GM19438 (cell line): ENCODE measurements around the gene PLPP2.

ENCODE experiments used
- ATAC-seq: cut with Tn5 transposase; IDR thresholded peaks from one replicate; pipeline ENCODE4 v1.9.1; 2021; ENCODE audit warnings: low read depth; ENCODE audit not compliant: unreplicated experiment

Gene PLPP2

DNA sequence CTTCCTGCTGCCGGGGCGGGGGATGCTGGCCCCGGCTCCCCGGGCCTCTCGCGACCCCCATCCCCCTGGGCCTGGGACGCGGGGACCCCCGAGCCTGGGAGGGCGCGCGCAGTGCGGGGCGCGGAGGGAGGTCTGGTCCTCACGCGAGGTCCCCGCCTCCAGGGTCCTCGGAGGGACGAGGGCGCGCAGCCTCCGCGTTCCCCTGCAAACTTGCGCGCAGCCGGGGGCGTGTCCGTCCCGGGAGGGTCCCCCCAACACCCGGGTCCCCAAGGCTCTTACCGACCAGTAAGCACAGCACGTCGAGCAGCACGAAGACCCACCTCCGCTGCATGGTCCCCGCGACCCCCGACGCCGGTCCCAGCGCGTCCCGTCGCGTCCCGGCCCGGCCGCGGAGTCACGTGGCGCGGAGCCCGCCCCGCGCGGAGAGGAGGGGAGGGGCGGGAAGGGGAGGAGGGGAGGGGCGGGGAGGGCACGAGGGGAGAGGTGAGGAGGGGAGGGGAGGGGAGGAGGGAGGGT is at the start of gene PLPP2:
TSS of gene PLPP2 (minus strand) at position 398 of the 516 bp plus-strand sequence. CDS start at position 331, 67 bp downstream.
- no peak for ATAC-seq

DNA sequence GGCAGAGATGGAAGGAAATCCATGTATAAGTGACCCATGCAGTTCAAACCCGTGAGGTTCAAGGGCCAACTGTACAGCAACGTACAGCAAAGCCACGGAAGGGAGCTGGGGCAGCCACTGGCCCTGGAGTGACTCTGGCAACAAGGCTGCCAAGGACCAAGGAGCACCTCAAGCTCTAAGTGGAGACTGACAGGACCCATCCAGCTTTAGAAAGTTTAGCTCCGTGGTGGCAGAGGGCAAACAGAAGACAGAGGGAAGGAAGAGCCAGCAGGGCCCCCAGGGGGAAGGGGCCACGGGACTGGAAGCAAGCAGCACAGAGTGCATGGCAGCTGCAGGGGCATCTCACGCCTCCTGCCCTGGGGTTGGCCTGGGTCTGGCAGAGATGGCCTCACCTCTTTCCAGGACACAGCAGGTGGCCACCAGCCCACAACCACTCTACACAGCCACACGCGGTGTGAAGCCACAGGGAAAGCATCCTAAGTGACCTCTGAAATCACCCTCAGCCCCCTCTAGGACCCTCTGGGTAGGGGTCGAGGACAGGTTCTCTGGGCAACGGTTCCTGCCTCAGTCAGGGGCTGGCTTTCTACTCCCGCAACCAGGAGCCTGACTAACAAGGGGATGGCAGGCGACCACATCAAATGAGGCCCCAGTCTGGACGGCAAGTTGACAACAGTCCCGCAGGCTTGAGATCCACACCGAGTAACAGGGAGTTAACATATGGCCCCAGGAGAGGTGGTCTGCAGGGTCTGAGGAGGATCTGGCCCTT is 49.6 kb upstream of the PLPP2 start:
- no peak for ATAC-seq

DNA sequence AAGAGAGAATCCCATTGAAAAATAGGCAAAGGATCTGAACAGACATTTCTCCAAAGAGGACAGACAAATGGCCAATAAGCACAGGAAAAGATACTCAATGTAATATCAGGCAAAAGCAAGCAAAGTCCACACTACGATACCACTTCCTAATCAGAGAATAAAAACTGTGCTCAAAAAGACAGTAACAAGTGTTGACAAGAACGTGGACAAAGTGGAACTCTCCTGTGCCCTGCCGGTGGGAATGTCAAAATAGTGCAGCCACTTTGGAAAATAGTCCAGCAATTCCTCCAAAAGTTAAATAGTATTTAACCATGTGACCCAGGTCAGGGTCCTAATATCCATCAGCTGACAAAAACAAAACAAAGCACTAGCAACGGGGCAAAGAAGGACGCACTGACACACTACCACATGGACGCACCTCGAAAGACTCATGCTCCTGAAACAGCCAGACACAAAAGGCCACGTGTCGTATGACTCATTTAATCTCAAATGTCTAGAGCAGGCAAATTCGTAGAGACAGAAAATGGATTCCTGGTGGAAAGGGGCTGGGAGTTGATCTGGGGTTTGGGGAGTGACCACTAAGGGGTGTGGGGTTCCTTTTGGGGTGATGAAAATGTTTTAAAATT is 48.2 kb upstream of the PLPP2 start:
- no peak for ATAC-seq

DNA sequence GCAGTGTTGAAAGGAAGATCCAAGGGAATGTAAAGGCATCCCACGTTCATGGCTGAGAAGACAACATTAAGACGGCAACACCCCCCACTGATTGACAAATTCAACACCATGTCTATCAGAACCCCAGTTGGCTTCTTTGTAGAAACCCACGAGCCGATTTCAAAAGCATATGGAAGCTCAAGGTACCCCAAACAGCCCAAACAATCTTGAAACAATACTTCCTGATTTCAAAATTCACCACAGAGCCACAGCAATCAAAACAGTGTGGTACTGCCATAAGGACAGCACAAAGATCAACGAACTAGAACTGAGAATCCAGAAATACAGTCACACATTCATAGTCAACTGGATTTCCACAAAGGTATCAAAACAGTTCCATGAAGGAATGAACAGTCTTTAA is 47.2 kb upstream of the PLPP2 start:
- no peak for ATAC-seq

GRCh38 chr19:336067-336614 is 44.9 kb upstream of the PLPP2 start:
- no peak for ATAC-seq

- ATAC-seq: no peak
Measured at GRCh38 chr19:335486-336066, 44.4 kb upstream of the PLPP2 start.

DNA sequence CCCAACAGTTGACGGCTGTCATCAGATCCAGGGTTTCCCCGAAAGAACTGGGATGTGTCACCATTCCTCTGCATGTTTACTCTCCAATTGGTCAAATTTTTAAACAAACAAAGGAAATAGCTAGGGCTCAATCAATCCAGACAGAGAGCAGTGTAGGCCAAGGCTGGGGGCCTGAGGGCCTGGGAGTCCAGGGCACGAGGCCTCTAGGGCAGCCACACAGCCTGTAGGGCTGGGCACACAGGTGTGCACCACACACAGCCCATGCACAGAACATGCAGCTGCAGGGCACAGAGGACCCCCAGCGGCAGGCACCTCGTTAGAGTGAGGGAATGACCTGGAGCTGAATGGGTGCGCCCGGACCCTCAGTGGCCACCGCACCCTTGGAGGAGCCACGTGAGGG is 43.9 kb upstream of the PLPP2 start:
- ATAC-seq: no peak

- ATAC-seq: no peak
Measured at GRCh38 chr19:334296-335071, 43.3 kb upstream of the PLPP2 start.

DNA sequence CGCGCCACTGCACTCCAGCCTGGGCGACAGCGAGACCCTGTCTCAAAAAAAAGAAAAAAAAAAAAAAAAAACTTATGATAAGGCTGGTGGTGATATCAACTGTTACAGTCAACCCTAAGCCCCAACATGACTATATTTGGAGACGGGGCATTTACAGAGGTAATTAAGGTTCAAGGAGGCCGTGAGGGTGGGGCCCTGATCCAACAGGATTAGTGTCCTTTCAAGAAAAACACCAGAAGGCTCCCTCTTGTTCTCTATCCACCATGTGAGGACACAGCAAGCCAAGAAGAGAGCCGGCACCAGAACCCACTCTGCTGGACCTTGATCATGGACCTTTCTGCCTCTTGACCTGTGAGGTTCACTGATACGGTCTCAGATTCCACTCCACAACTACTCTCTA is 39.3 kb upstream of the PLPP2 start:
- no peak for ATAC-seq

- ATAC-seq: no peak
Measured at GRCh38 chr19:329876-330275, 38.7 kb upstream of the PLPP2 start.

DNA sequence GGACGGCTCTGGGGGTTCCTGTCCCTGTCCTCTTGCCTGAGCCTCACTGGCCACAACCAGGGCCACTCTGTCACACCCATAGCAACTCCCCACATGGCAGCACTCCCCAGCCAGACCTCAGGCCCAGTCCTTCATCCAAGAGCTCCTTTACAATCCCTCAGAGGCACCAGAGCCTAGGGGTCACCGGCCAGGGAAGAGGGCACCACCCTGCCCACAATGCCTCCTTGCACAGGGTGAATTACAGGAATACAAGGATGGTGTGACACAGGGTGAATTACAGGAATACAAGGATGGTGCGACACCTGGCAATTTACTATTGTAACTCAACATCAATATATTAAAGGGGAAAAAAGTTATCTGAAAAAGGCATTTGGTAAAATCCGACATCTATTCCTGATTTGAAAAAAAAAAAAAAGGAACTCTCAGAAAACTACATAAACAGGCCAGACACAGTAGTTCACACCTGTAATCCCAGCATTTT is 36.9 kb upstream of the PLPP2 start:
- ATAC-seq: no peak

GRCh38 chr19:327291-328024 is 36.3 kb upstream of the PLPP2 start:
- ATAC-seq: no peak

GRCh38 chr19:326871-327270 is 35.7 kb upstream of the PLPP2 start:
- no peak for ATAC-seq

DNA sequence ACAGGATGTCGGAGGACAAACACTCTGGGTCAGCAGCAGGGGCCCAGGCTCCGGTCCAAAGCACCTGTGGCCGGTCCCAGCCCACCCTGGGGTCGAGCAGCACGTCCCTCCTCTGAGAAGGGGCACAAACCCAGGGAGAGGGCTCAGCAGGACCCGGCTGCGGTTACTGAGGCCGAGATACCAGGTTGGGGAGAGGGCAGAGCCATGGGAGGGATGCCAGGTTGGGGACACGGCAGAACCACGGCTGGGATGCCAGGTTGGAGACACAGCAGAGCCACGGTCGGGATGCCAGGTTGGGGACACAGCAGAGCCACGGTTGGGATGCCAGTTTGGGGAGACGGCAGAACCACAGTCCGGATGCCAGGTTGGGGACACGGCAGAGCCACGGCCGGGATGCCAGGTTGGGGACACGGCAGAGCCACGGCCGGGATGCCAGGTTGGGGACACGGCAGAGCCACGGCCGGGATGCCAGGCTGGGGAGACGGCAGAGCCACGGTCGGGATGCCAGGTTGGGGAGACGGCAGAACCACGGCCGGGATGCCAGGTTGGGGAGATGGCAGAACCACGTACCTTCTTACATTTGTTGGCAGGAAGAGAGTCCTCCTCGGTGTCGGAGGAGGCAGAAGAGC is 34.8 kb upstream of the PLPP2 start:
- ATAC-seq: no peak

DNA sequence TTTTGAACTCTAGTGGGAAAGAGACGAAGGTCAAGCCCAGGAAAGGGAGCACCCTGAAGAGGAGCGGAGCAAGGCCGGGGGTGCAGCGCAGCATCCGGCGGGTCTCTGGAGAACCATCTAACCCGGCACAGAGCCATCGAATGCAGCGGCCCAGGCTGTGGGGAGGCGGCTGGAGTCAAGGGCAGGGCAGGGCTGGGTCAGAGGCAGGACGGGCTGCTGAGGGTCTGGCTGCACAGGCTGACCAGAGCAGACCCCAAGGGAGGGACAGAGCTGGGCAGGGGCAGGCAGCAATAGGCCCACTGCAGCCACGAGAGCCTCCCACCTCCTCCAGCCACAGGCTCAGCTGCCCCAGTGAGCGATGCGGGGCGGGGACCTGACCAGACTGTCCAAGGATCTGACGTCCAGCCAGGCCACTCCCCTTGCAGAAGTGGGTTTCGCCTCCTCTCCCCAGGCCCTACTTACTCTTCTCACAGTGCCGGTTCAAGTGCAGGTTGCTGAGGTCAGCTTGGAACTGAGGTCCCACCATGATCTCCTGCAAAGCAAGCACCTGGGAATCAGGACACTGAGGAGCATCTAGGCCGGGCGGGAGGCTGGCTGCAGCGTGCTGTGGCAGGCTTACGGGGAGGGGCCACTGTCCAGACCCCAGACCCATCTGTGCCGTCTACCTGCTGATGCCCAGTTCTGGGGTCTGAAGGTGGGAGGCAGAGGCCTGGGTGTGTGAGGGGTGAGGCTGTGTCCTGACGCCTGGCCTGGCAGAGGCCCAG is 34.2 kb upstream of the PLPP2 start:
- no peak for ATAC-seq

GRCh38 chr19:324716-325115 is 33.5 kb upstream of the PLPP2 start:
- ATAC-seq: no peak

GRCh38 chr19:322616-323015 is 31.4 kb upstream of the PLPP2 start:
- no peak for ATAC-seq

DNA sequence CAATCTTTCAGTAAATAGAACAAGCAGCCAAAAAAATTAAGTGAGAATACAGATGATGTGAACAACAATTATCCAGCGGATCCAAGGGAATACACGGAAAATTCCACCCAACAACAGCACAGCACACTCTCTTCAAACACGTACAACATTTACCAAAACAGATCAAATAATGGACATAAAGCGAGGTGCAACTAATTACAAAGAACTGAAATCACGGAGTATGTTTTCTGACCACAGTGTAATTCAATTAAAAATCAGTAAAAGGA is 27.2 kb upstream of the PLPP2 start:
- ATAC-seq: no peak
